ENCODE measurements around the gene CAPN12.

Gene CAPN12

DNA sequence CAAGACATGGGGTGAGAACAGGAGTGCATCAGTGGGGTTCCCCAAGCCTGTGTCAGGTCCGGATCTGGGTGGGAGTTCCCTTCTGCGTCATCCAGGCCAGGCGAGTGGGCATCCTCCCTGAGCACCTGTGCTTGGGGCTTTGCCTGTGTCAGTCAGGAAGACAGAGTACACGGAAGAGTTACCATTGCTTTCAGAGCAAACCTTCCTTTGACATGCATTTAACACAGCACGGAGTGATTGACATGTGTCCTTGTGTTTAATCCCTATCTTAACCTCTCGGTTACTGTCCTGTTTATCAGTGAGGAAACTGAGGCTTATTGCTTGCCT is 47.6 kb downstream of the CAPN12 start:
- peaks cover 45 to 46% of the 10 kb centered on the region in 2 experiments for H3K4me1 ChIP-seq (ENCODE audit: control insufficient read depth in 1 of 2, insufficient read depth in 1 of 2, low read depth in 1 of 2, low read length in 1 of 2)
- H3K27me3 ChIP-seq, result no peaks in the 10 kb centered on the region
- H3K27ac ChIP-seq, result no peak overlapping the region
- H3K9me3 ChIP-seq, result no peaks in the 10 kb centered on the region
- TF ChIP-seq, protein P1, sequence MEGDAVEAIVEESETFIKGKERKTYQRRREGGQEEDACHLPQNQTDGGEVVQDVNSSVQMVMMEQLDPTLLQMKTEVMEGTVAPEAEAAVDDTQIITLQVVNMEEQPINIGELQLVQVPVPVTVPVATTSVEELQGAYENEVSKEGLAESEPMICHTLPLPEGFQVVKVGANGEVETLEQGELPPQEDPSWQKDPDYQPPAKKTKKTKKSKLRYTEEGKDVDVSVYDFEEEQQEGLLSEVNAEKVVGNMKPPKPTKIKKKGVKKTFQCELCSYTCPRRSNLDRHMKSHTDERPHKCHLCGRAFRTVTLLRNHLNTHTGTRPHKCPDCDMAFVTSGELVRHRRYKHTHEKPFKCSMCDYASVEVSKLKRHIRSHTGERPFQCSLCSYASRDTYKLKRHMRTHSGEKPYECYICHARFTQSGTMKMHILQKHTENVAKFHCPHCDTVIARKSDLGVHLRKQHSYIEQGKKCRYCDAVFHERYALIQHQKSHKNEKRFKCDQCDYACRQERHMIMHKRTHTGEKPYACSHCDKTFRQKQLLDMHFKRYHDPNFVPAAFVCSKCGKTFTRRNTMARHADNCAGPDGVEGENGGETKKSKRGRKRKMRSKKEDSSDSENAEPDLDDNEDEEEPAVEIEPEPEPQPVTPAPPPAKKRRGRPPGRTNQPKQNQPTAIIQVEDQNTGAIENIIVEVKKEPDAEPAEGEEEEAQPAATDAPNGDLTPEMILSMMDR (IDR thresholded peaks at IDR 0.05), result no peak
- H3K4me3 ChIP-seq (ENCODE audit: low read depth in 1 of 2, low read length in 1 of 2), result no peak overlapping the region
- peaks cover 19% of the 10 kb centered on the region for H3K36me3 ChIP-seq

GRCh38 chr19:38695832-38696728 is 48.2 kb downstream of the CAPN12 start:
- no peak overlapping the region for H3K4me3 ChIP-seq (ENCODE audit: low read depth in 1 of 2, low read length in 1 of 2)
- H3K9me3 ChIP-seq, result no peaks in the 10 kb centered on the region
- peaks cover 13% of the 10 kb centered on the region for H3K36me3 ChIP-seq
- TF ChIP-seq, protein P1 (IDR thresholded peaks at IDR 0.05), result no peak
- H3K4me1 ChIP-seq (ENCODE audit: control insufficient read depth in 1 of 2, insufficient read depth in 1 of 2, low read depth in 1 of 2, low read length in 1 of 2), result peaks cover 46 to 49% of the 10 kb centered on the region in 2 experiments
- no peaks in the 10 kb centered on the region for H3K27me3 ChIP-seq
- H3K27ac ChIP-seq, result peak overlapping the region; percentile 88

DNA sequence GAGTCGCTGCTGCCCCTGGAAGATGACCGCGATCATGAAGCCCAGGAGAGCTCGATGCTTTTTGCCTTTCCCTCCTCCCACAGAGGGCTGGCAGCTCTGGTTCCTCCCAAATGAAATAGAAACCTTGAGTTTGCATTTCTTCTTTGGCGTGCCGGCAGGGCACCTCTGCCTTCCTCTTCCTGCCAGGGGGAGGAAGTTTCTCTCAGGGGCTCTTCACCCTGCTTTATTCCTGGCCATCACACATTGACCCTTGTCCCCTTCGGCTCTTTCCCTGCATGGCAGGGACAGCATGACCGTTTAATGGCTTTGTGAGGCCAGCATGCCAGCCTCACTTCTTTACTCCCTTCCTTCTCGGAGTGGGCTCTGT is 49.0 kb downstream of the CAPN12 start:
- peaks cover 46 to 49% of the 10 kb centered on the region in 2 experiments for H3K4me1 ChIP-seq (ENCODE audit: control insufficient read depth in 1 of 2, insufficient read depth in 1 of 2, low read depth in 1 of 2, low read length in 1 of 2)
- H3K27ac ChIP-seq, result peak overlapping the region; percentile 88
- H3K4me3 ChIP-seq (ENCODE audit: low read depth in 1 of 2, low read length in 1 of 2), result peak overlapping the region; percentile 22 to 39
- no peaks in the 10 kb centered on the region for H3K9me3 ChIP-seq
- no peaks in the 10 kb centered on the region for H3K27me3 ChIP-seq
- H3K36me3 ChIP-seq, result peaks cover 8% of the 10 kb centered on the region
- TF ChIP-seq, protein P1 (IDR thresholded peaks at IDR 0.05), result no peak

DNA sequence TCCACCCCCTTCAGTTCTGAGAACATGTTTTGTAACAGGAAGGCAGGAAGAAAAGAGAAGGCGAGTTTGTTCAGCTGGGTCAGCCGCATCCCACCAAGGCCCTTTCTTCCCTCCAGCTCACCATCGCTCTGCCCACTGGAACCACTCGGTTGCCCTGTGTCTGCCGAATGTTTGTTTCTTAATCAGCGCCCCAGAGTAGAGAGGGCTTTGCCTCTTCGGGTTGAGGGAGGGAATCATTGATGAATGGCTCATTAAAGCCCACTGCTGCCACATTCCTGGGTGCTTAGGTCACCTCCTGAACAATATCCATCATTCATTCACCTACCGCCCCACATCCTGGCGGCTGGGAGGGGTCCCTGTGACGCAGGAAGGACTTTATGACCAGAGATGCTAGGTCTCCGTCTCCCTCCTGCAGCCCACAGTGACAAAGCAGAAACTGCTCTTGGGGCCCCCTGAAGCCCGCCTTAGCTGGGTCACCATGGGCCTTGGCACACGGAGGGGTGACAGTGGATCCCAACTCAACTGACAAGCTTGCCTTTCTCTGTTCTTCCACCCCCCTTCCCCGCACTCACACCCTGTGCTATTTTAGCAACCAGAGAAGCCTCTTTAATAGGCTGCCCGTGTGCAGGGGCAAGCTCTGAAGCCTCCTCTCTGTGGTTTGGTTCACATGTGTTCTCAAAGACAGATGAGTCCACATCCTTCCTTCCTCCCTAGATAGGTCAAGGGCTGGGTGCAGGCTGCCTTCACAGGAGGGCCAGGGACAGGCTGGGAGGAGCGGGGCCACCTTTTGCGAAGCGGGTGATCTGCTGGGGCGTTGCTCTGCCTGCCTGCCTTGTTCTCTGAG is 50.7 kb downstream of the CAPN12 start:
- Histone ChIP-seq H3K36me3 (peaks cover 6% of the 10 kb centered on the region), H3K27me3 (no peaks in the 10 kb centered on the region), H3K9me3 (no peaks in the 10 kb centered on the region), H3K4me3 (ENCODE audit: low read depth in 1 of 2, low read length in 1 of 2) (peak overlapping the region; percentile 28 to 29), H3K27ac (peak overlapping the region; percentile 88), H3K4me1 (ENCODE audit: control insufficient read depth in 1 of 2, insufficient read depth in 1 of 2, low read depth in 1 of 2, low read length in 1 of 2) (peaks cover 53 to 59% of the 10 kb centered on the region in 2 experiments)
- TF ChIP-seq, protein P1 (IDR thresholded peaks at IDR 0.05), result no peak

GRCh38 chr19:38692458-38693379 is 51.6 kb downstream of the CAPN12 start:
- peaks cover 6% of the 10 kb centered on the region for H3K36me3 ChIP-seq
- H3K27ac ChIP-seq, result peak overlapping the region; percentile 88
- H3K4me1 ChIP-seq (ENCODE audit: control insufficient read depth in 1 of 2, insufficient read depth in 1 of 2, low read depth in 1 of 2, low read length in 1 of 2), result peaks cover 61 to 68% of the 10 kb centered on the region in 2 experiments
- TF ChIP-seq, protein P1 (IDR thresholded peaks at IDR 0.05), result no peak
- H3K4me3 ChIP-seq (ENCODE audit: low read depth in 1 of 2, low read length in 1 of 2), result peak overlapping the region; percentile 28 to 29
- H3K9me3 ChIP-seq, result no peaks in the 10 kb centered on the region
- no peaks in the 10 kb centered on the region for H3K27me3 ChIP-seq
